Panc1 (cell line): Measurements from ENCODE around the gene AKT1S1. TPM values are rescaled to one million over a fixed set of nuclear protein-coding genes. Genes with fewer than 3 reads are reported as not detected.

Experiments
- ATAC-seq: fragments of 200-7000 bp; cut with Tn5 transposase; 2 replicates; pipeline ENCODE4 v1.9.1; 2020; ENCODE audit warnings: mild to moderate bottlenecking, moderate library complexity
- BruUV-seq: library from RNA; stranded (reverse); fragments of 400-500 nt; replicated peaks from 2 replicates; lab custom pipeline; 2021; lab: Mats Ljungman, UMichigan
- CTCF ChIA-PET: fragments of 300-600 bp; sonication (Branson Sonifier 250); formaldehyde crosslinking; loops from one replicate; lab custom pipeline; 2022; ENCODE audit warnings: antibody characterized with exemption; lab: Charles Lee
- POLR2A ChIA-PET: fragments of 300-600 bp; sonication (Branson Sonifier 250); formaldehyde crosslinking; loops from one replicate; lab custom pipeline; 2022; ENCODE audit warnings: antibody characterized with exemption; lab: Charles Lee
- DNase-seq: peaks from one replicate; pipeline ENCODE4 v3.0.0-alpha.2; 2010; ENCODE audit warnings: low read depth, low spot score
- H3K27ac ChIP-seq: 2 replicates; pipeline ENCODE4 v1.5.1; 2011; ENCODE audit warnings: mild to moderate bottlenecking, low read length, inconsistent platforms
- H3K27me3 ChIP-seq: fragments of 200-500 bp; sonication (Bioruptor generic); 2 replicates; pipeline ENCODE4 v1.6.0; 2014; ENCODE audit warnings: low read length, inconsistent platforms; ENCODE audit not compliant: control insufficient read depth, insufficient read depth
- H3K36me3 ChIP-seq: fragments of 200-500 bp; sonication (Bioruptor generic); 2 replicates; pipeline ENCODE4 v1.5.1; 2014; ENCODE audit warnings: inconsistent platforms, mild to moderate bottlenecking, low read length, moderate library complexity; ENCODE audit not compliant: control insufficient read depth, insufficient read depth
- H3K4me1 ChIP-seq: 2 replicates; pipeline ENCODE4 v1.5.1; 2011; ENCODE audit warnings: inconsistent platforms, mild to moderate bottlenecking, low read length, moderate library complexity; ENCODE audit not compliant: control insufficient read depth, insufficient read depth
- H3K4me3 ChIP-seq, 2 experiments: 2 replicates each; pipeline ENCODE4 v1.5.1; 2011 to 2012; ENCODE audit warnings: low read depth in 2 of 2, low read length in 2 of 2, mild to moderate bottlenecking in 2 of 2, inconsistent platforms in 1 of 2, moderate library complexity in 1 of 2
- H3K9me3 ChIP-seq: fragments of 200-500 bp; sonication (Bioruptor generic); 2 replicates; pipeline ENCODE4 v1.5.1; 2014; ENCODE audit warnings: low read depth, mild to moderate bottlenecking, inconsistent platforms, low read length, moderate library complexity; ENCODE audit not compliant: control insufficient read depth, insufficient read depth
- CTCF ChIP-seq: fragments of 450-650 bp; IDR thresholded peaks from 2 replicates; pipeline ENCODE4 v1.5.1; 2017; ENCODE audit warnings: mild to moderate bottlenecking
- POLR2AphosphoS5 ChIP-seq: IDR thresholded peaks from 2 replicates; pipeline ENCODE4 v1.6.1; 2012; ENCODE audit warnings: mild to moderate bottlenecking, low read depth, low read length, moderate library complexity
- REST ChIP-seq, 2 experiments: IDR thresholded peaks; 2 replicates each; pipeline ENCODE4 v1.6.1; 2011 to 2012; ENCODE audit warnings: low read depth in 2 of 2, control low read depth in 1 of 2, low read length in 1 of 2, mild to moderate bottlenecking in 1 of 2, moderate library complexity in 1 of 2; ENCODE audit not compliant: insufficient read depth in 1 of 2
- SIN3A ChIP-seq: IDR thresholded peaks from 2 replicates; pipeline ENCODE4 v1.6.1; 2012; ENCODE audit warnings: low read depth, mild to moderate bottlenecking, low read length, moderate library complexity, borderline replicate concordance; ENCODE audit not compliant: insufficient read depth
- TCF7L2 ChIP-seq: IDR thresholded peaks from 2 replicates; pipeline ENCODE4 v1.6.1; 2011; ENCODE audit warnings: mild to moderate bottlenecking, low read depth, low read length, inconsistent platforms
- in situ Hi-C: cut with HindIII; loops from 2 replicates; pipeline ENCODE4 v1.10.0; 2016; ENCODE audit warnings: low sequenced_read_pairs, low pct_unique_long_range_greater_than_20kb
- intact Hi-C: fragments of 100-400 bp; cut with micrococcal nuclease; formaldehyde crosslinking; loops from one replicate; pipeline ENCODE4 v1.10.0; 2022; ENCODE audit not compliant: unreplicated experiment
- total RNA-seq: library from RNA; stranded (reverse); gene quantifications from one replicate; pipeline ENCODE4 v1.2.1, GENCODE V29; 2021; ENCODE audit not compliant: unreplicated experiment

Gene AKT1S1
- total RNA-seq, 1 experiment from 2014 or later, result 92.8 TPM

GRCh38 chr19:49920624-49921363, 43.6 kb upstream of the AKT1S1 start:
- Histone ChIP-seq H3K9me3 (no peaks in the 10 kb centered on the region), H3K4me1 (no peaks in the 10 kb centered on the region), H3K36me3 (no peaks in the 10 kb centered on the region), H3K27me3 (no peaks in the 10 kb centered on the region), H3K4me3 (no peak overlapping the region), H3K27ac (no peak overlapping the region)
- no TSS peak for BruUV-seq
- POLR2A ChIA-PET, result no interaction called here
- ATAC-seq (no peak), DNase-seq (no peak)
- CTCF ChIA-PET, result no interaction called here
- intact Hi-C loops, result no loop called here
- in situ Hi-C loops, result no loop called here
- TF ChIP-seq SIN3A (no peak), TCF7L2 (no peak), REST (IDR thresholded peaks at IDR 0.05; ENCODE audit: insufficient read depth in 1 of 2, low read depth in 2 of 2, low read length in 1 of 2) (no peak), POLR2AphosphoS5 (no peak), CTCF (no peak)

GRCh38 chr19:49918089-49918488, 40.9 kb upstream of the AKT1S1 start:
- ChIA-PET CTCF (no interaction called here), POLR2A (no interaction called here)
- no TSS peak for BruUV-seq
- Histone ChIP-seq H3K4me1 (no peaks in the 10 kb centered on the region), H3K36me3 (no peaks in the 10 kb centered on the region), H3K9me3 (no peaks in the 10 kb centered on the region), H3K4me3 (no peak overlapping the region), H3K27me3 (no peaks in the 10 kb centered on the region), H3K27ac (no peak overlapping the region)
- no peak for ATAC-seq
- no peak for DNase-seq
- TF ChIP-seq REST (IDR thresholded peaks at IDR 0.05; ENCODE audit: insufficient read depth in 1 of 2, low read depth in 2 of 2, low read length in 1 of 2) (no peak), CTCF (no peak), TCF7L2 (no peak), SIN3A (no peak), POLR2AphosphoS5 (no peak)
- intact Hi-C loops, result no loop called here
- in situ Hi-C loops, result no loop called here
